Measurements from ENCODE around the gene KRT40.
"Not testable (repeated sequence)": the region's sequence is repeated elsewhere in the genome, so short reads cannot be mapped to it uniquely, and the experiment has no call there.

Gene KRT40

DNA sequence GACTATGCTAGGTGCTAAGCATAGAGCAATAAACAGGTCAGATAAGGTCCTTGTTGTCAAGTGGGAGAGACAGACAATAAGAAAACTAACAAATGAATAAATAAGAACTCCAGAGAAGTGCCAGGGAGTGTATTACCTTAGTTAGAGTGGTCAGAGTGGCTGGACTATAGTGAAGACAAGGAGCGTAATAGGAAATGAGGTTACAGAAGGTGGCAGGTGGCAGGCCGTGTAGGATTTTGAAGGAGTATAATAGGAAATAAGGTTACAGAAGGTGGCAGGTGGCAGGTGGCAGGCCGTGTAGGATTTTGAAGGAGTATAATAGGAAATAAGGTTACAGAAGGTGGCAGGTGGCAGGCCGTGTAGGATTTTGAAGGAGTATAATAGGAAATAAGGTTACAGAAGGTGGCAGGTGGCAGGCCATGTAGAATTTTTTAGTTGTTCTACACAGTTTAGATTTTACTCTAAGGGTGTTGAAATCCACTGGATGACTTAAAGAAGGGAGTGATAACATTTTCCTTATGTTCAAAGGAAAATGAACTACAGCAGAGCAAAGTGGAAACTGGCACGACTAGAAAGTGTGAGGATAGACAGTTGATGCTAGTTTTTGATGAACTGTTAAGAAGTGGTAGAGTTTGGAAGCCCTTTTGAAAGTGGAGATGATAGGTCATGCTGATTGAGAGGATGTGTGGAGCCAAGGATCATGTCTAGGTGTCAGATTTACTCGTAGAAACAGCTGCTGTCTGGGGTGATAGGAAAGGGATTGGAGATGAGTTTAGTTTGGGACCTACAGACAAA lies 28.4 kb upstream of the KRT40 start:
- Histone ChIP-seq H3K4me3 (ENCODE audit: low read length) (no peak overlapping the region), H3K27ac (ENCODE audit: low read length) (no peak overlapping the region), H3K4me1 (ENCODE audit: control insufficient read depth, low read depth, low read length) (peaks cover 13% of the 10 kb centered on the region), H3K9me3 (ENCODE audit: control insufficient read depth, low read depth, low read length) (no peaks in the 10 kb centered on the region), H3K36me3 (ENCODE audit: control insufficient read depth, low read depth, low read length) (no peaks in the 10 kb centered on the region), H3K9ac (ENCODE audit: low read length) (no peak overlapping the region), H3K27me3 (ENCODE audit: control insufficient read depth, insufficient read depth, low read length) (no peaks in the 10 kb centered on the region)

DNA sequence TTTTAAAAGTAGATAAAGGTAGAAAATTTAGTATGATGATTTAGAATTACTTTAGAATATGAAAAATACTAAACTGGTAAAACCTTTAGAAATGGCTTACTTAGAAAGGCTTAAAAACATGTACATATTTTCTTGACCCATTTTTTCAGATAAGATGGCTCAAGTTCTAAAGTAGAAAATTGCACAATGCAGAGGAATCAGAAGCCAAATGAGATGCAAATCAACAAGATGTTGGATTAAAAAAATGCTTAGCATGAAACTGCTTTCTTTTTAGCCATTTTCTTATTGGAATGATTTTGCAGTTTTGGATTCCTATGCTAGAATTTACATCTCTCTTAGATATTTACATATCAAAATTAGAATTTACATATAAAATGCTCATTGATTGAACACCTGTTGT lies 26.3 kb upstream of the KRT40 start:
- H3K27me3 ChIP-seq (ENCODE audit: control insufficient read depth, insufficient read depth, low read length) = no peaks in the 10 kb centered on the region
- peaks cover 13% of the 10 kb centered on the region for H3K4me1 ChIP-seq (ENCODE audit: control insufficient read depth, low read depth, low read length)
- no peaks in the 10 kb centered on the region for H3K36me3 ChIP-seq (ENCODE audit: control insufficient read depth, low read depth, low read length)
- H3K9ac ChIP-seq (ENCODE audit: low read length) = no peak overlapping the region
- H3K27ac ChIP-seq (ENCODE audit: low read length) = no peak overlapping the region
- no peak overlapping the region for H3K4me3 ChIP-seq (ENCODE audit: low read length)
- no peaks in the 10 kb centered on the region for H3K9me3 ChIP-seq (ENCODE audit: control insufficient read depth, low read depth, low read length)

DNA sequence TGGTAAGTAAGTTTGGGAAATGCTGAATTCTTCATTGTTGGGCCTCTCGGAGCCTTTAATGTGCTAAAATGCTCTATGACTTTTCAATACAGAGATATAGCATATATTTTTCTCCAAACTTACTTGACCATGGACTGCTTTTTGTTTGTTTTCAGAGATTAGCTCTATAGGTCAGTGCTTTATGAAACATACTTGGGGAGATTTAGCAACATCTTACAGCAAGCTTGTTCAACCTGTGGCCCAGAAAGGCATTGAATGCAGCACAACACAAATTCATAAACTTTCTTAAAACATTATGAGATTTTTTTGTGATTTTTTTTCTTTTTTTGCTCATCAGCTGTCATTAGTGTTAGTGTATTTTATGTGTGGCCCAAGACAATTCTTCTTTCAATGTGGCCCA lies 25.8 kb upstream of the KRT40 start:
- Histone ChIP-seq H3K9me3 (ENCODE audit: control insufficient read depth, low read depth, low read length) (no peaks in the 10 kb centered on the region), H3K4me1 (ENCODE audit: control insufficient read depth, low read depth, low read length) (peaks cover 13% of the 10 kb centered on the region), H3K27ac (ENCODE audit: low read length) (no peak overlapping the region), H3K27me3 (ENCODE audit: control insufficient read depth, insufficient read depth, low read length) (no peaks in the 10 kb centered on the region), H3K9ac (ENCODE audit: low read length) (no peak overlapping the region), H3K4me3 (ENCODE audit: low read length) (no peak overlapping the region), H3K36me3 (ENCODE audit: control insufficient read depth, low read depth, low read length) (no peaks in the 10 kb centered on the region)

DNA sequence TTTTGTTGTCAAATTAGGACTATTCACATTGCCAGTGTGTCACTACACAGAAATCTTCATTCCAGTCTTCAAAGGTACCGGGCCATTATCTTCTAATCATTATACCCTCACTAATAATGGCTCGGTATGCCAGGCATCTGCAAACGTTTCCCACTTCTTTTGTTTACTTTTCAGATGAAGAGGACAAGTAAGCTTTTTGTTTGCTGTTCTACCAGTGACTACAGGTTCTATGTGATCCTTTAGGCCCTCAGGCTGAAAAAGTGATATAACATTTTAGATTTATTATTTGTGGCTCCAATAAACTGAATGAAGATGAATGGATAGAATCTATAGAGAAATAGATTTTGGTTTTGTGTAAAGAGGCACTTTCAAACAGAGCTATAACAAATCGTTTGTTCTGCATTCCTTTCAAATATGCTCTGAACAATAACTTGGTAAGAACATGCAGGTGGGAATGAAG lies 25.2 kb upstream of the KRT40 start:
- H3K9me3 ChIP-seq (ENCODE audit: control insufficient read depth, low read depth, low read length) = no peaks in the 10 kb centered on the region
- H3K27ac ChIP-seq (ENCODE audit: low read length) = no peak overlapping the region
- no peaks in the 10 kb centered on the region for H3K27me3 ChIP-seq (ENCODE audit: control insufficient read depth, insufficient read depth, low read length)
- peaks cover 13% of the 10 kb centered on the region for H3K4me1 ChIP-seq (ENCODE audit: control insufficient read depth, low read depth, low read length)
- H3K9ac ChIP-seq (ENCODE audit: low read length) = no peak overlapping the region
- H3K36me3 ChIP-seq (ENCODE audit: control insufficient read depth, low read depth, low read length) = no peaks in the 10 kb centered on the region
- no peak overlapping the region for H3K4me3 ChIP-seq (ENCODE audit: low read length)

DNA sequence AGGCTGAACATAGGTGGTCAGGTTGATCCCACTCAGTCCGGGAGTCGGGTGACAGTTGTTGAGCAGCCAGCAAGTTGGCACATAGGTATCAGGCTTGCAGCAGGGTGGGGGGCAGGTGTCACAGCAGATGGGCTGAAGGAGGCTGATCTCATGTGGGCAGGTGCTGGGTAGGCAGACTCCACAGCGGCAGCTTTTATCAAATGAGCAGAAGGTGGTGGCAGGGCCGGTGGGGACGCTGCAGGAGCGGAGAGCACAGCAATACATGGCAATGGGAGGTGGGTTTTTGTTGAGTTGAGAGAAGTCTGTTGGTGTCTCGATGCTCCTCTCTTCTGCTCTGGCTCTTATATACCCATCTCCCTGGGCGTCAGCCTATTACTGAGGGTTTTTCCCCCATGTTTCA lies 24.7 kb upstream of the KRT40 start, which contains the start of gene KRTAP3-1:
Gene KRTAP3-1, minus strand, starts transcription at position 318 of the 400 bp plus-strand sequence. Its CDS starts 54 bp downstream, at position 264.
- no peak within 1 kb of the TSS for H3K9ac ChIP-seq (ENCODE audit: low read length)
- no peak within 1 kb of the TSS for H3K4me3 ChIP-seq (ENCODE audit: low read length)
- no peak within 1 kb of the TSS for H3K27ac ChIP-seq (ENCODE audit: low read length)
- no peaks in the 10 kb centered on the region for H3K36me3 ChIP-seq (ENCODE audit: control insufficient read depth, low read depth, low read length)
- H3K27me3 ChIP-seq (ENCODE audit: control insufficient read depth, insufficient read depth, low read length) = no peaks in the 10 kb centered on the region
- H3K9me3 ChIP-seq (ENCODE audit: control insufficient read depth, low read depth, low read length) = no peaks in the 10 kb centered on the region
- peaks cover 13% of the 10 kb centered on the region for H3K4me1 ChIP-seq (ENCODE audit: control insufficient read depth, low read depth, low read length)

DNA sequence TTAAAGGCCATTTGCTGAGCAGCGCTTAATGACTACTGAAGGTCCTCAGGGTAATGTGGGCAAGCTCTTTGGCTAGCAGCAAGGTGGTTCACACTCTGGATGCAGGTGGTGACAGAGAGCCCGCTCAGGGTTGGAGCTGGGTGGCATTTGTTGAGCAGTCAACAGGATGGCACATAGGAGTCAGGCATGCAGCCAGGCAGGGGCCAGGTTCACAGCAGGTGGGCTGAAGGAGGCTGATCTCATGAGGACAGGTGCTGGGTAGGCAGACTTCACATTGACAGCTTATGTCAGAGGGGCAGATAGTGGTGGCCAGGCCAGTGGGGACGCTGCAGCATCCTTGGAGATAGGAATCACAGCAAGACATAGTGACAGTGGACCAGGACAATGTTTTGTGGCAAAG lies 20.3 kb upstream of the KRT40 start:
- Histone ChIP-seq H3K27ac (ENCODE audit: low read length) (no peak overlapping the region), H3K9me3 (ENCODE audit: control insufficient read depth, low read depth, low read length) (no peaks in the 10 kb centered on the region), H3K4me3 (ENCODE audit: low read length) (no peak overlapping the region), H3K36me3 (ENCODE audit: control insufficient read depth, low read depth, low read length) (no peaks in the 10 kb centered on the region), H3K27me3 (ENCODE audit: control insufficient read depth, insufficient read depth, low read length) (no peaks in the 10 kb centered on the region), H3K4me1 (ENCODE audit: control insufficient read depth, low read depth, low read length) (peaks cover 8% of the 10 kb centered on the region), H3K9ac (ENCODE audit: low read length) (no peak overlapping the region)

DNA sequence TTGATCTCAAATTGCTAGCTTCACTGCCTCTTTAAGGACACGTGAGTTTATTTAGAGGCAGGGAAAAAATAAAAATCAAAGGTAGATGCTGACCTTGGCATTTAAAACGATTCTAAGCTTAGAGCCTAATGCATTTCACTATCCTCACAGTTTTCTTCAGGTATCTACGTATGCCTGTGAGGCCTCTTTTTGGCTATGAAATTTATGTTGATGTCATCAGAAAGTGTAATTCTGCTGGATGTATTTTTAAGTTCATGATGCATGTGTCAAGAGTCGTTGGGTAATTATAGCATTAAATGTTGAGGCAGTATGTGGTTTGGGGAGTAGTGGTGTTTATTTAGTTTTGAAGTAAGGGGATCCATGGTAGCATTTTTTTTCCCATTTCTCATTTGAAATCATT lies 19.8 kb upstream of the KRT40 start:
- no peak overlapping the region for H3K4me3 ChIP-seq (ENCODE audit: low read length)
- H3K4me1 ChIP-seq (ENCODE audit: control insufficient read depth, low read depth, low read length) = peaks cover 3% of the 10 kb centered on the region
- H3K9ac ChIP-seq (ENCODE audit: low read length) = no peak overlapping the region
- H3K36me3 ChIP-seq (ENCODE audit: control insufficient read depth, low read depth, low read length) = no peaks in the 10 kb centered on the region
- H3K27me3 ChIP-seq (ENCODE audit: control insufficient read depth, insufficient read depth, low read length) = no peaks in the 10 kb centered on the region
- no peaks in the 10 kb centered on the region for H3K9me3 ChIP-seq (ENCODE audit: control insufficient read depth, low read depth, low read length)
- no peak overlapping the region for H3K27ac ChIP-seq (ENCODE audit: low read length)

DNA sequence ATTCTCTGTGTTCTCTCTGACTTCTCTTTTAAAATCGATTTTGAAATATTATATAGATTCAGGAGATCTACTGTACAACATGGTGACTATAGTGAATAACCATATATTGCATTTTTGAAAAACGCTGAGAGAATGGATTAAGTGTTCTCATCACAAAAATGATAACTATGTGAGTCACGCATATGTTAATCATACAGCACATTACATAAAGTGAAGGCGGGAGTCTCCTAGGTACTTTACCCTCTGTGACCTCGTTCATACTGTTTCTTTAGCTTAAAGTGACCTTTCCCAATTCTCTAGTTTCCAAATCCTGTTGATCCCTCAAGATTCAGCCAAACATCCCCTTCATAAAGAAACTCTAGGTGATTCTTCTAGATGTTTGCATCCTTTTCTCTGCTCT lies 18.7 kb upstream of the KRT40 start:
- no peak overlapping the region for H3K4me3 ChIP-seq (ENCODE audit: low read length)
- no peak overlapping the region for H3K27ac ChIP-seq (ENCODE audit: low read length)
- H3K27me3 ChIP-seq (ENCODE audit: control insufficient read depth, insufficient read depth, low read length) = no peaks in the 10 kb centered on the region
- no peaks in the 10 kb centered on the region for H3K4me1 ChIP-seq (ENCODE audit: control insufficient read depth, low read depth, low read length)
- H3K9me3 ChIP-seq (ENCODE audit: control insufficient read depth, low read depth, low read length) = no peaks in the 10 kb centered on the region
- H3K36me3 ChIP-seq (ENCODE audit: control insufficient read depth, low read depth, low read length) = no peaks in the 10 kb centered on the region
- no peak overlapping the region for H3K9ac ChIP-seq (ENCODE audit: low read length)

DNA sequence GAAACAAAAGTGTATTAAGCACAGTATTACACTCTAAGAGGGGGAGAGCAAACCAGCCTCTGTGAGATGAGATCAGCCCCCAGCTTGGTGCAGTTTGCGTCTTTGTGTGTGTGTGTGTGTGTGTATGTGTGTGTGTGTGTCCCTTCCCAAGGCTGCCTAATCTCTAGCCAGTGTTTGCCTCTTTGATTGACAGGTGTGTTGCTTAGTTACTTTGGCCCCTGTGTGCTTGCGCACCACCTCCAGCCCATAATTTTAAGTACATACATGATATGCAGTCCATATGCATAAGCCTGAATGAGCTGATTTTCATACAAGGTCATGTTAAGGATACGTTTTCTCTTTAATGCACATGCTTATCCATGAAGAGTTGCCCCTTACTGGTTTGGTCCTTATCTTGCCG lies 17.7 kb upstream of the KRT40 start:
- Histone ChIP-seq H3K36me3 (ENCODE audit: control insufficient read depth, low read depth, low read length) (no peaks in the 10 kb centered on the region), H3K27ac (ENCODE audit: low read length) (no peak overlapping the region), H3K4me1 (ENCODE audit: control insufficient read depth, low read depth, low read length) (no peaks in the 10 kb centered on the region), H3K9me3 (ENCODE audit: control insufficient read depth, low read depth, low read length) (no peaks in the 10 kb centered on the region), H3K4me3 (ENCODE audit: low read length) (no peak overlapping the region), H3K27me3 (ENCODE audit: control insufficient read depth, insufficient read depth, low read length) (no peaks in the 10 kb centered on the region), H3K9ac (ENCODE audit: low read length) (no peak overlapping the region)

DNA sequence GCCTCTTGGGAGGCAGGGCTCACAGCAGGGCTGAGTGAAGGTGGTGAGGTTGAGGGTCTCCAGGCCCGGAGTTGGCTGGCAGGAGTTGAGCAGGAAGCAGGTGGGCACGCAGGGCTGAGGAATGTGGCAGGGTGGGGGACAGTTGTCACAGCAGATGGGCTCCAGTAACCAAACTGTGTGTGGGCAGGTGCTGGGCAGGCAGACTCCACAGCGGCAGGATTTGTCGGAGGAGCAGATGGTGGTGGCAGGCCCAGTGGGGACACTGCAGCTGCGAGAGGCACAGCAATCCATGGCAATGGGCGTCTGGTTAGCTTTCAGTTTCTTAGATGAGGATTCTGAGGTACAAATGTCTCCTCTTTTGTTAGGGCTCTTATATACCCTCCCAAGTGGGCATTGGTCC lies 15.4 kb upstream of the KRT40 start, which contains the start of gene KRTAP3-2:
Gene KRTAP3-2, minus strand, starts transcription at position 344 of the 400 bp plus-strand sequence. Its CDS starts 53 bp downstream, at position 291.
- not testable (repeated sequence) for H3K4me1 ChIP-seq (ENCODE audit: control insufficient read depth, low read depth, low read length); H3K9me3 ChIP-seq (ENCODE audit: control insufficient read depth, low read depth, low read length); H3K27me3 ChIP-seq (ENCODE audit: control insufficient read depth, insufficient read depth, low read length); H3K9ac ChIP-seq (ENCODE audit: low read length); H3K27ac ChIP-seq (ENCODE audit: low read length); H3K36me3 ChIP-seq (ENCODE audit: control insufficient read depth, low read depth, low read length); H3K4me3 ChIP-seq (ENCODE audit: low read length)

DNA sequence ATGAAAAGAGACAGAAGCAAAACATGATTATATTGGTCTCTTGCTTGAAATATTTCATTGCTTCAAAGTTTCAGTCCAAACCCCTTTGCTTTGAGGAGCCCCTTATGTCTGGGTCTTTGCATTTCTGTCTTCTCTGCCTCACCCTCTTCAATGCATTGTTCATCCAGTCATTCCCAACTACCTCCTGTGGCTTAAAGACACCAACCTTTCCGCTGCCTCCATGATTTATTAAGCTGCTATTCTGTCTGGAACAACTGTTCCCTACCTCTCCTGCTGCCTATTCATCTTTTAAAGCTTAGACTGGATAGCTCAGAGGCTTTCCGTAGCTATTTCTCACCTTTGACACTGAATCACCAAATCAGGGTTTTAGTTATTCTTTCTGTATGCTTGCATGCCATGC lies 13.2 kb upstream of the KRT40 start:
- Histone ChIP-seq H3K27ac (ENCODE audit: low read length) (no peak overlapping the region), H3K27me3 (ENCODE audit: control insufficient read depth, insufficient read depth, low read length) (no peaks in the 10 kb centered on the region), H3K9me3 (ENCODE audit: control insufficient read depth, low read depth, low read length) (no peaks in the 10 kb centered on the region), H3K9ac (ENCODE audit: low read length) (no peak overlapping the region), H3K4me3 (ENCODE audit: low read length) (no peak overlapping the region), H3K4me1 (ENCODE audit: control insufficient read depth, low read depth, low read length) (no peaks in the 10 kb centered on the region), H3K36me3 (ENCODE audit: control insufficient read depth, low read depth, low read length) (no peaks in the 10 kb centered on the region)

DNA sequence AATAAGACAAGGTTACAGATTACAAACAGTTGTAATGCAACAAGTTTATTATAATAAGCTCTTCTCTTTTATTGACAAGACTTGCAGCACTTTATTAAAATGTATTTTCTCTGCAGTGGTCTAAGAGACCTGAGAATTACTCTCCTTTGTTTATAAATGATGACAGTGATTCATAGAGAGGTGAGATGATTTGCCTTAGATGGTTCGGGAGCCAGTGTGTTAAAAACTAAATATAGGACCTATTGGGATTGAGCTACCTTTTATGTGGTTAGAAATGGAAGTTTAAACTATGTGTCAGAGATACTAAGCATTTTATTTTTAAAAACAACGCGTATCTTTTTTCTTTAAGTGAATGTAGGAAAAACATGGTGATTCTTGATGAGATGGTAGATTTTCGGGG lies 12.7 kb upstream of the KRT40 start:
- Histone ChIP-seq H3K9ac (ENCODE audit: low read length) (no peak overlapping the region), H3K4me1 (ENCODE audit: control insufficient read depth, low read depth, low read length) (no peaks in the 10 kb centered on the region), H3K27me3 (ENCODE audit: control insufficient read depth, insufficient read depth, low read length) (no peaks in the 10 kb centered on the region), H3K4me3 (ENCODE audit: low read length) (no peak overlapping the region), H3K9me3 (ENCODE audit: control insufficient read depth, low read depth, low read length) (no peaks in the 10 kb centered on the region), H3K36me3 (ENCODE audit: control insufficient read depth, low read depth, low read length) (no peaks in the 10 kb centered on the region), H3K27ac (ENCODE audit: low read length) (no peak overlapping the region)
